ENCODE data around the gene DPYSL4. TPM values are rescaled to one million over a fixed set of nuclear protein-coding genes. Genes with fewer than 3 reads are reported as not detected.

Gene DPYSL4
- total RNA-seq, 2 donors from 2014 or later = 4.1 to 22.6 TPM

- Histone ChIP-seq H3K4me3 (no peak overlapping the region), H3K4me1 (replicated peaks) (no peaks in the 10 kb centered on the region), H3K9me3 (no peaks in the 10 kb centered on the region), H3K27me3 (replicated peaks; ENCODE audit: insufficient read depth) (no peaks in the 10 kb centered on the region), H3K27ac (no peak overlapping the region), H3K36me3 (no peaks in the 10 kb centered on the region)
- intact Hi-C loops (cut with DNase I) = no loop called here
- WGBS = 87% methylated on average over 14 of the region's 16 CpGs
- DNase-seq (ENCODE audit: low spot score) = no peak
- TF ChIP-seq POLR2AphosphoS5 (IDR thresholded peaks at IDR 0.05) (no peak), POLR2A (IDR thresholded peaks at IDR 0.05) (no peak)
- TF ChIP-seq, protein P1, sequence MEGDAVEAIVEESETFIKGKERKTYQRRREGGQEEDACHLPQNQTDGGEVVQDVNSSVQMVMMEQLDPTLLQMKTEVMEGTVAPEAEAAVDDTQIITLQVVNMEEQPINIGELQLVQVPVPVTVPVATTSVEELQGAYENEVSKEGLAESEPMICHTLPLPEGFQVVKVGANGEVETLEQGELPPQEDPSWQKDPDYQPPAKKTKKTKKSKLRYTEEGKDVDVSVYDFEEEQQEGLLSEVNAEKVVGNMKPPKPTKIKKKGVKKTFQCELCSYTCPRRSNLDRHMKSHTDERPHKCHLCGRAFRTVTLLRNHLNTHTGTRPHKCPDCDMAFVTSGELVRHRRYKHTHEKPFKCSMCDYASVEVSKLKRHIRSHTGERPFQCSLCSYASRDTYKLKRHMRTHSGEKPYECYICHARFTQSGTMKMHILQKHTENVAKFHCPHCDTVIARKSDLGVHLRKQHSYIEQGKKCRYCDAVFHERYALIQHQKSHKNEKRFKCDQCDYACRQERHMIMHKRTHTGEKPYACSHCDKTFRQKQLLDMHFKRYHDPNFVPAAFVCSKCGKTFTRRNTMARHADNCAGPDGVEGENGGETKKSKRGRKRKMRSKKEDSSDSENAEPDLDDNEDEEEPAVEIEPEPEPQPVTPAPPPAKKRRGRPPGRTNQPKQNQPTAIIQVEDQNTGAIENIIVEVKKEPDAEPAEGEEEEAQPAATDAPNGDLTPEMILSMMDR (IDR thresholded peaks at IDR 0.05) = no peak
These were observed 53.8 kb downstream of the DPYSL4 start for GRCh38 chr10:132240581-132240980.

GRCh38 chr10:132241086-132241485, 54.3 kb downstream of the DPYSL4 start:
- H3K4me1 ChIP-seq (replicated peaks) = no peaks in the 10 kb centered on the region
- no peaks in the 10 kb centered on the region for H3K36me3 ChIP-seq
- WGBS = 77% methylated on average over 13 of the region's 13 CpGs
- no peaks in the 10 kb centered on the region for H3K9me3 ChIP-seq
- no peak for DNase-seq (ENCODE audit: low spot score)
- TF ChIP-seq POLR2AphosphoS5 (IDR thresholded peaks at IDR 0.05) (no peak), POLR2A (IDR thresholded peaks at IDR 0.05) (no peak)
- TF ChIP-seq, protein P1 (IDR thresholded peaks at IDR 0.05) = no peak
- H3K27me3 ChIP-seq (replicated peaks; ENCODE audit: insufficient read depth) = no peaks in the 10 kb centered on the region
- H3K4me3 ChIP-seq = no peak overlapping the region
- intact Hi-C loops (cut with DNase I) = no loop called here
- H3K27ac ChIP-seq = no peak overlapping the region

GRCh38 chr10:132241496-132241895, 54.7 kb downstream of the DPYSL4 start:
- Histone ChIP-seq H3K36me3 (no peaks in the 10 kb centered on the region), H3K4me3 (no peak overlapping the region), H3K4me1 (replicated peaks) (no peaks in the 10 kb centered on the region), H3K27ac (no peak overlapping the region), H3K9me3 (no peaks in the 10 kb centered on the region), H3K27me3 (replicated peaks; ENCODE audit: insufficient read depth) (no peaks in the 10 kb centered on the region)
- no peak for DNase-seq (ENCODE audit: low spot score)
- TF ChIP-seq POLR2A (IDR thresholded peaks at IDR 0.05) (no peak), POLR2AphosphoS5 (IDR thresholded peaks at IDR 0.05) (no peak)
- TF ChIP-seq, protein P1 (IDR thresholded peaks at IDR 0.05) = no peak
- WGBS = 80% methylated on average over 15 of the region's 15 CpGs
- intact Hi-C loops (cut with DNase I) = no loop called here

DNA sequence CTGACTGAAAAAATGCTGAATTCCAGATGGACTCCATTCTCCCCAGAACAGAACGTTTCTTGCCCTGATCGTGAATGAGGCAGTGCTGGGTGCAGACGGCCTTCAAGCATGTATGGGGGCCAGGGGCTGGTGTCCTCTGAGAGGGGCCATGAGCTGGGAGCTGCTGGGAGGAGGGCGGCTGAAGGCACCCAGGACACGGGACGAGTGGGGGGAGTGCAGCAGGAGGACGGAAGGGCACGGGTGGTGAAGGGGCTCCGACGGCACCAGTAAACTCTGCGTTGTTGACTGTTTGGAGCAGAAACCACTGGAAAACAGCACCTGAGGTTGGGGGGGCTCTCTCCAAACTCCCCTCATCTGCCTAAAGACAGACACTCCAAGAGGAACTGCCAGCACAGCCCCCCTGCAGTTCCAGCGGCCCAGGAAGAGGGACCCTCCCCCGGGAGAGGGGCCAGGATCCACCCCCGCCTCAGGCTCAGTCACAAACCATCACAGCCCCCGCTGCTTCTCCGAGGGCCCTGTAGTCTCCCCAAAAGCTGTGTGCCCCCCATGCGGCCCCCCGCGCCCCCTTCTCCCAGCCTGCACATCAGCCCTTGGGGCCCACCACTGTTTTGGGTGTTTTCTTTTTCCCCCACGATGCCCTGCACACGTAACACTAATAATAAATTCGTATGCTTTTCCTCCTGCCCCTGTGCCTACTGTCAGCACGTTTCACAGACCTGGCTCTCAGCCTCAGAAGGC, 55.5 kb downstream of the DPYSL4 start:
- WGBS = 79% methylated on average over 23 of the region's 23 CpGs

More for the DNA sequence above, 55.5 kb downstream of the DPYSL4 start:
- Histone ChIP-seq H3K27ac (no peak overlapping the region), H3K4me1 (replicated peaks) (no peaks in the 10 kb centered on the region), H3K27me3 (replicated peaks; ENCODE audit: insufficient read depth) (no peaks in the 10 kb centered on the region), H3K4me3 (no peak overlapping the region), H3K9me3 (no peaks in the 10 kb centered on the region), H3K36me3 (no peaks in the 10 kb centered on the region)
- DNase-seq (ENCODE audit: low spot score) = no peak
- TF ChIP-seq POLR2A (IDR thresholded peaks at IDR 0.05) (no peak), POLR2AphosphoS5 (IDR thresholded peaks at IDR 0.05) (no peak)
- TF ChIP-seq, protein P1 (IDR thresholded peaks at IDR 0.05) = no peak
- intact Hi-C loops (cut with DNase I) = no loop called here

Measured in prostate gland (tissue), 2 donors.